ENCODE data around the gene TRAF3.

TRAF3 gene

DNA sequence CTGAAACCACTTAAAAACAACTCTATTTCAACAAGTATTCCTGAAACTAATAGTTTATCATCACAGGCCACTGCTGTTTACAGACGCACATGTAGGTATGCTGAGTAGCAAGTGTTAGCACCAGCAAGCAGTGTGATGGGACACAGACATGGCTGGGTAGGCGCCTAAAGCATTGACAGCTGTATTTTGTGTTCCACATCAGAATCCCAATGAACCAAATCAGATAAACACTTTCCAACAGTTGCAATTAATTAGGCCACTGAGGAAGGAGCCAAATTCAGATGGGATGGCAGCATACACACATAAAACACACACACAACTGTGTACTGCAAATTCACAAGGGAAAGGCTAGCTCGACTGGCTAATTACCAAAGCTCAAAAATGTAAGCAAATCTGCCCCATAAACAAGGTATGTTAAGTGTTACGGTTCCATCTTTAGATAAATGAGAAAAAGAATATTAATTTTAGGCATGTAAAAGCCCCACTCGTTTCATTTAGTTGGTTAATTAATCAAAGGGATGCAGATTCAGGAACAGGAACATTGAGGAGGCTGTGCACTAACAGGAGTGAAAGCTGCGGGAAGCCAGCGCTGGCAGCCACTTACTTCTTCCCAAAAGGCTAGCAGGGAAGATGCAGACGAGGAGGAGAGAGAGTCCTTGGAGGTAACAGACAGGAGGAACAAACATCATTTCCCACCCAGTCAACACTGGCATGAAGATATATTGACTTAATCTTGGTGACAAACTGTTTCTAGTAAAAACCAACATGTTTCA is 178.6 kb downstream of the TRAF3 start:
- H3K4me1 Mint-ChIP-seq, result no peaks in the 10 kb centered on the region
- no peak for ATAC-seq (replicated peaks)
- no peaks in the 10 kb centered on the region for H3K27me3 Mint-ChIP-seq
- H3K27ac Mint-ChIP-seq, result no peak overlapping the region
- no peak overlapping the region for H3K4me3 Mint-ChIP-seq
- peaks cover 50 to 77% of the 10 kb centered on the region in 2 donors for H3K36me3 Mint-ChIP-seq
- no peak for DNase-seq
- H3K9me3 Mint-ChIP-seq, result no peaks in the 10 kb centered on the region

DNA sequence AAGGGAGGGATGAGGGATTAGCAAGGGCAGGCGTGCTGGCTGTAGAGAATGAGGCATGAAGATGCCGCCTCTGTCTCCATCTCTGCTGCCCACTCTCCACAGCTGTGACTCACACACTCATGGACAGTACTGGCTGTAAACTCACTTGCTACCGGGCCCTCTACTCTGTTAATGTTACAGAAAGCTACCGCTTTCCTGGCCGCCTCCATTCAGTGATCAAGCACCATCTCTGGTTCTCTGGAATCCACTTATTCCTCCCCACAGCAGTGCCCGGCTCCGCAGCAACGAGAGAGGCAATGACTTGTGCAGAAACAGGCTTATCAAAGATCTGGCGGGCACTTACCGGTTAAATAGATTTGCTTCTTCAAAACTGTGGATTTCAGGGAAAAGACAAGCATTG is 180.0 kb downstream of the TRAF3 start:
- no peak for ATAC-seq (replicated peaks)
- Mint-ChIP-seq H3K4me1 (no peaks in the 10 kb centered on the region), H3K27ac (no peak overlapping the region), H3K36me3 (peaks cover 55 to 76% of the 10 kb centered on the region in 2 donors), H3K4me3 (no peak overlapping the region), H3K27me3 (no peaks in the 10 kb centered on the region), H3K9me3 (no peaks in the 10 kb centered on the region)
- no peak for DNase-seq

DNA sequence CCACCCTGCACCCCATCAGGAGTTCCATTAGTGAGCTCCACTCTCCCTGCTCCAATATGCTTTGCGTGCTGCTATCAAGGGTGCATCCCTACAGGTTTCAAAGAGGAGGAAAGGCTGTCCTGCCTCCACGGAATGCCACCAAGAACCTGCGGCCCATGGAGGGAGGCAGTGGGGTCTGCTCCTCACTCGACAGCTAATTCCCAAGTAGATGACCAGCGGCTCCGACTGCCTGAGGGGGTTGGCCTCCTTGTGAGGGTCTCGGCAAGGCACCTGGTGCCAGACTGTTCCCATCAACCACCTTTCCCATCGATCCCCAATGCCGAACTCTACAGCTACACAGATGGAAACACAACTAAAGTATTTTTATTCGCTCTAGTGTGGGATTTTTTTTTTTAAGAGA is 181.2 kb downstream of the TRAF3 start:
- Mint-ChIP-seq H3K36me3 (peaks cover 56 to 73% of the 10 kb centered on the region in 2 donors), H3K4me1 (no peaks in the 10 kb centered on the region), H3K4me3 (no peak overlapping the region), H3K27ac (no peak overlapping the region), H3K9me3 (no peaks in the 10 kb centered on the region), H3K27me3 (no peaks in the 10 kb centered on the region)
- DNase-seq (no peak), ATAC-seq (replicated peaks) (no peak)
